Stomach (tissue), 9 donors: Measurements from ENCODE around the gene PRSS21. TPM values are rescaled to one million over a fixed set of nuclear protein-coding genes. Genes with fewer than 3 reads are reported as not detected.
A peak's percentile ranks its signal among the peaks of the same experiment; 100 is the strongest.

Source experiments
- DNase-seq, 2 donors: peaks; one replicate each; pipeline versions ENCODE4 v3.0.0 to v3.0.0-alpha.2; 2013 to 2019
- H3K27ac ChIP-seq, 5 donors: fragments of 200-600 bp in 4 of 5; sonication (generic) in 4 of 5; one replicate each; pipeline ENCODE4 v1.5.1; 2013 to 2019; ENCODE audit warnings: mild to moderate bottlenecking in 1 of 5, moderate library complexity in 1 of 5
- H3K27me3 ChIP-seq, 3 donors: fragments of 200-600 bp; sonication (generic); one replicate each; pipeline ENCODE4 v1.5.1; 2017 to 2019; ENCODE audit warnings: mixed run types in 1 of 3
- H3K36me3 ChIP-seq, 4 donors: fragments of 200-600 bp; sonication (generic); 1 replicate in 3 of 4; 2 replicates in 1 of 4; pipeline ENCODE4 v1.5.1; 2016 to 2019
- H3K4me1 ChIP-seq, 4 donors: fragments of 200-600 bp; sonication (generic); one replicate each; pipeline ENCODE4 v1.5.1; 2016 to 2019
- H3K4me3 ChIP-seq, 4 donors: fragments of 200-600 bp; sonication (generic) in 3 of 4; one replicate each; pipeline ENCODE4 v1.5.1; 2016 to 2019; ENCODE audit warnings: mild to moderate bottlenecking in 1 of 4
- H3K9me3 ChIP-seq, 4 donors: fragments of 200-600 bp; sonication (generic); one replicate each; pipeline ENCODE4 v1.5.1; 2016 to 2019
- EP300 ChIP-seq: sonication (generic); formaldehyde crosslinking; IDR thresholded peaks from one replicate; pipeline ENCODE4 v1.6.1; 2017; ENCODE audit warnings: antibody characterized with exemption
- POLR2A ChIP-seq, 4 donors: fragments of 450-650 bp; IDR thresholded peaks; one replicate each; pipeline ENCODE4 v1.6.1; 2016; ENCODE audit warnings: antibody characterized with exemption in 4 of 4, control low read depth in 2 of 4, mild to moderate bottlenecking in 1 of 4, moderate library complexity in 1 of 4
- POLR2AphosphoS5 ChIP-seq, 3 donors: sonication (generic); formaldehyde crosslinking; IDR thresholded peaks; one replicate each; pipeline ENCODE4 v1.6.1; 2016; ENCODE audit warnings: antibody characterized with exemption in 3 of 3
- WGBS, 5 donors: extraction: QIAGEN DNeasy Blood & Tissue Kit in 3 of 5; methylation state at CpG; one replicate each; pipeline versions ENCODE4 v1.1.5 to v1.1.7; 2013 to 2018; 5-methylcytosine and 5-hydroxymethylcytosine counted together
- intact Hi-C: fragments of 100-400 bp; cut with DNase I; formaldehyde crosslinking; loops from one replicate; pipeline ENCODE4 v1.15.1; 2023; ENCODE audit warnings: low total_unique reads
- polyA plus RNA-seq, 3 donors: library from polyadenylated mRNA; stranded (reverse); fragments of 200-250 nt; gene quantifications; one replicate each; pipeline ENCODE4 v1.2.3, GENCODE V29; 2013
- total RNA-seq, 5 donors: library from RNA; depleted of rRNA; stranded (reverse); fragments of >200 nt; gene quantifications; one replicate each; pipeline versions ENCODE4 v1.1.0 to v1.2.3, GENCODE V29; 2014 to 2016
- TF ChIP-seq, protein P1 (sequence below), 7 experiments: fragments of 450-650 bp in 4 of 7; fragments of 200-600 bp in 3 of 7; sonication (generic) in 3 of 7; IDR thresholded peaks; one replicate each; pipeline ENCODE4 v1.5.1; 2016 to 2019; ENCODE audit warnings: antibody characterized with exemption in 7 of 7, control low read depth in 2 of 7, mild to moderate bottlenecking in 1 of 7
- donor health status: healthy with polysubstance abuse.
- donor health status: Bipolar disorder and iron deficiency.
- donor health status: healthy.

PRSS21 gene
- total and polyA plus RNA-seq, 8 donors, result 0.50 to 2.9 (median 0.88) TPM; not detected in 4

DNA sequence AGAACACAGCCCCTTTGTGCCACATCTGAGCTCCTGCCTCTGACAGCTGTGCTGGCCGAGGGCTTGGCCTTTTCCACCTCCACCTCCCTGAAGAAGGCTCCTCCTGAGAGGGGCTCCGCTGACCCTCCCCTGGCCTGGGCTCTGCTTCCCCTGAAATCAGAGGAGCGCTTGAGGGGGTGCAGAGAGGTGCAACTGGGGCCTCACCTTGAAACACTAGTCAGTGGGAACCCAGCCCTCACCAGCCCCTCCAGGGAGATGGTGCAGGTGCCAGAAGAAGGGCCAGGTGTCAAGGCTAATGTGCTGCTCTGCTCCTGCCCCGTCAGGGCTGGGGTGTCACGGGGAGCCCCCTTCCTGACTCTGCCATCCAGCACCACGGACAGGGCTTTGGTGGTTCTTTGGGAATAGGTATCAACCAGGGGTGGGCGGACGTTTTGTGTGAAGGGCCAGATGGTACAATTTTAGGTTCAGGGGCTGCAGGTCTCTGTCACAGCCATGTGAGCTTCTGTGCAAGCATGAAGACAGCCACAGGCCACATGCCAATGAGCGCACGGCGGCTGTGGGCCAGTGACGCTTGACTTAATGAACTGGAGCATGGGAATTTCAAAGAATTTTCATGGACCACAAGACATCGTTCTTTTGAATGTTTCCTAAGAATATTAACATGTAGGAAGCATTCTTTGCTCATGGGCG lies 10.9 kb downstream of the PRSS21 start:
- peaks cover 0 to 78% (median 0%) of the 10 kb centered on the region in 3 donors for H3K27me3 ChIP-seq
- no peak for TF ChIP-seq POLR2AphosphoS5 (IDR thresholded peaks at IDR 0.05)
- TF ChIP-seq EP300, result no peak
- TF ChIP-seq POLR2A (IDR thresholded peaks at IDR 0.05), result no peak
- TF ChIP-seq, protein P1, sequence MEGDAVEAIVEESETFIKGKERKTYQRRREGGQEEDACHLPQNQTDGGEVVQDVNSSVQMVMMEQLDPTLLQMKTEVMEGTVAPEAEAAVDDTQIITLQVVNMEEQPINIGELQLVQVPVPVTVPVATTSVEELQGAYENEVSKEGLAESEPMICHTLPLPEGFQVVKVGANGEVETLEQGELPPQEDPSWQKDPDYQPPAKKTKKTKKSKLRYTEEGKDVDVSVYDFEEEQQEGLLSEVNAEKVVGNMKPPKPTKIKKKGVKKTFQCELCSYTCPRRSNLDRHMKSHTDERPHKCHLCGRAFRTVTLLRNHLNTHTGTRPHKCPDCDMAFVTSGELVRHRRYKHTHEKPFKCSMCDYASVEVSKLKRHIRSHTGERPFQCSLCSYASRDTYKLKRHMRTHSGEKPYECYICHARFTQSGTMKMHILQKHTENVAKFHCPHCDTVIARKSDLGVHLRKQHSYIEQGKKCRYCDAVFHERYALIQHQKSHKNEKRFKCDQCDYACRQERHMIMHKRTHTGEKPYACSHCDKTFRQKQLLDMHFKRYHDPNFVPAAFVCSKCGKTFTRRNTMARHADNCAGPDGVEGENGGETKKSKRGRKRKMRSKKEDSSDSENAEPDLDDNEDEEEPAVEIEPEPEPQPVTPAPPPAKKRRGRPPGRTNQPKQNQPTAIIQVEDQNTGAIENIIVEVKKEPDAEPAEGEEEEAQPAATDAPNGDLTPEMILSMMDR (IDR thresholded peaks at IDR 0.05), result no peak
- H3K36me3 ChIP-seq, result no peaks in the 10 kb centered on the region
- no peak overlapping the region for H3K27ac ChIP-seq
- H3K4me1 ChIP-seq, result peaks cover 6 to 19% (median 17%) of the 10 kb centered on the region in 4 donors
- intact Hi-C loops, result no loop called here
- no peak for DNase-seq
- no peak overlapping the region for H3K4me3 ChIP-seq
- no peaks in the 10 kb centered on the region for H3K9me3 ChIP-seq
- 79 to 89% (median 86%) methylated on average over 11 to 14 of the region's 14 CpGs for WGBS, 5 donors

DNA sequence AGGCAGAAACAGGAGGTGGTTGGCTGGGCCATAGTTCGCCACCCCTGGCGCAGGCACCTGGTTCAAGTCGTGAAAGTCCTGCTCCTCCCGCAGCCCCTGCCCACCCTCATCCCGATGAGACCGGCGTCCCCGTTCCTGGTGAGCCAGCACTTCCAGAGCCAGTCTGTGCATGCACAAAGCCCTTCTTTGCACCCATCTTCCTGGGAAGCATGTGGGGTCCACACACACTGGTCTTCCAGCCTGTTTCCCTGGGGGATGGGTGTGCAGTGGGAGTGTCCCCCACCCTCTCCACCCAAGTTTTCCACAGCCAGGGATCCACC lies 11.4 kb downstream of the PRSS21 start:
- no peaks in the 10 kb centered on the region for H3K36me3 ChIP-seq
- H3K27me3 ChIP-seq, result peaks cover 0 to 78% (median 0%) of the 10 kb centered on the region in 3 donors
- H3K4me1 ChIP-seq, result peaks cover 6 to 19% (median 17%) of the 10 kb centered on the region in 4 donors
- H3K4me3 ChIP-seq, result no peak overlapping the region
- WGBS, 5 donors, result 84 to 95% (median 91%) methylated on average over 7 to 8 of the region's 8 CpGs
- intact Hi-C loops, result no loop called here
- no peak overlapping the region for H3K27ac ChIP-seq
- no peaks in the 10 kb centered on the region for H3K9me3 ChIP-seq
- no peak for DNase-seq
- TF ChIP-seq POLR2AphosphoS5 (IDR thresholded peaks at IDR 0.05), result no peak
- no peak for TF ChIP-seq EP300
- no peak for TF ChIP-seq POLR2A (IDR thresholded peaks at IDR 0.05)
- TF ChIP-seq, protein P1 (IDR thresholded peaks at IDR 0.05), result no peak

DNA sequence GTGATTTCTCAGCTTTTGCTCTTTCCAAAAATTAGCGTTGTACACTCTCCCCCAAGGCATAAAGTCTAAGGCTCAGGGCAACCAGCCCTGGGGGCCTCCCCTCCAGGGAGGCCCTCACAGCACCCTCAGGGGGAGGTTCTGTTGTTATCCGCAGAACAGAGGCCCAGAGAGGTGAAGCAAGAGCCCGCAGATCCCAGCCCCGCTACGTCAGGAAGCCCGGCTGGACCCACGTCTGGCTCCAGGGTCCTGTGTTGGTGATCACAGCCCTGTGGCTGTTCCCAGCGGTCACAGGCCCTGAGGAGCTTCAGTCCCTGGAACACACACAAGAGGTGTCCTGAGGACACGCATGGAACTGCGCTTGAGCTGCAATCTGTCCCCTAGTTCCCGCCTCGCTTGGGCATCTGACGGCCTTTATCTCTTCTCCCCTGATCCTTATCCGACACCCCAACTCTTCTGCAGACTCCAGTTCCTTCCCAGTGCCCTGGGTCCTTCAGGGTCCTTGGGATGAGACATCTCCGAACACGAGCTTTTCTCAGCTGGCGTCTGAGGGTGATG lies 11.9 kb downstream of the PRSS21 start:
- DNase-seq, result no peak
- Histone ChIP-seq H3K4me1 (peaks cover 6 to 19% (median 17%) of the 10 kb centered on the region in 4 donors), H3K36me3 (no peaks in the 10 kb centered on the region), H3K27ac (peak overlapping the region in 1 of 5 donors; percentile 81), H3K9me3 (no peaks in the 10 kb centered on the region), H3K27me3 (peaks cover 0 to 78% (median 0%) of the 10 kb centered on the region in 3 donors), H3K4me3 (no peak overlapping the region)
- intact Hi-C loops, result no loop called here
- 89 to 94% (median 91%) methylated on average over 15 to 17 of the region's 17 CpGs for WGBS, 5 donors
- TF ChIP-seq, protein P1 (IDR thresholded peaks at IDR 0.05), result no peak
- TF ChIP-seq EP300 (no peak), POLR2A (IDR thresholded peaks at IDR 0.05) (no peak), POLR2AphosphoS5 (IDR thresholded peaks at IDR 0.05) (no peak)

DNA sequence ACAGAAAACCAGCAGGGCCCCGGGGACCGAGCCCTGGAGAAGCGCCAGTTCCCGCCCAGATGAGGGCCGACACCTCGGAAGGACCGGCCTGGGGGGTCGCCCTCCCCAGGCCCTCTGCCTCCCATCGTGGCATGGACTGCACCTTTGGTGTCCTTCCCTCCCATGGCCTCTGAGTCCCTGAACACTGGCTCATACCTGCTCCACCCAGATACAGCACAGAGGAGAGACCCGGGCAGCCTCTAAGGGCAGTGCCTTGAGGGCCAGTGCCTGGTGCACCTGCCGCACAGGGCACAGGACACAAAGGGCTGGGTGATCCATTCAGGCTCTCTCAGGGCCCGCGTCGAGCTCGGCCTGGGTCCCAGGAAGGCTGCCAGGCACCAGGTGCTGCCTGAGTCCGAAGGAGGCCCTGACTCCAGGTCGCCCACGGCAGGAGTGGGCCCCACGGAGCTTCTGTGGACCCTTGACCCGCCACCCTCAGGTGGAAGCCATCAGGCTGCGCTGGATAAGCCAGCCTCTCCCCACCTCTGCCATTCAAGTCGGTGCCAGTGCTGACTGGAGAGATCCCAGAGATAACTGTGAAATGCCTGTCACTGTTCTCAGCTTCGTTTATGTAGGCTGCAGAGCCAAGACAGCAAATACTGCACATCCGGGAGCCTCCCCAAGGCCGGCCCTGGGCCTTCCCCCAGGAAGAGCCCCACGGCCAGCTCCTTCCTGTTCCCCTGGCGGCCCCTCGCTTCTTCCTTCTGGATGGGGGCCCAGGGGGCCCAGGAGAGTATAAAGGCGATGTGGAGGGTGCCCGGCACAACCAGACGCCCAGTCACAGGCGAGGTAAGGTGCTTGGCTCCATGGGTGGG lies 12.7 kb downstream of the PRSS21 start, which contains the start of gene ZG16B:
ZG16B (plus strand) TSS at position 803 of the 854 bp plus-strand sequence. CDS start 139 bp downstream, outside the sequence.
- 17 to 57% (median 40%) methylated on average over 11 to 32 of the region's 32 CpGs for WGBS, 5 donors
- peak; percentile 69 to 77 for DNase-seq
- H3K9me3 ChIP-seq, result no peaks in the 10 kb centered on the region
- TF ChIP-seq, protein P1 (IDR thresholded peaks at IDR 0.05), result no peak
- no peak for TF ChIP-seq EP300
- TF ChIP-seq POLR2AphosphoS5 (IDR thresholded peaks at IDR 0.05), result peak in 2 of 3 donors; percentile 31 to 51
- TF ChIP-seq POLR2A (IDR thresholded peaks at IDR 0.05), result no peak
- H3K4me3 ChIP-seq, result peak within 1 kb of the TSS in 1 of 4 donors; percentile 29
- peaks cover 0 to 75% (median 0%) of the 10 kb centered on the region in 3 donors for H3K27me3 ChIP-seq
- H3K36me3 ChIP-seq, result no peaks in the 10 kb centered on the region
- intact Hi-C loops, result no loop called here
- peak within 1 kb of the TSS in 4 of 5 donors; percentile 67 to 81 (median 74) for H3K27ac ChIP-seq
- H3K4me1 ChIP-seq, result peaks cover 6 to 19% (median 17%) of the 10 kb centered on the region in 4 donors
